Measurements from ENCODE around the gene DOP1B. TPM values are rescaled to one million over a fixed set of nuclear protein-coding genes. Genes with fewer than 3 reads are reported as not detected.

The DOP1B gene
- total RNA-seq, 1 experiment from 2014 or later, result 16.5 TPM

GRCh38 chr21:36200081-36200561 lies 43.5 kb downstream of the DOP1B start:
- intact Hi-C loops (cut with micrococcal nuclease; ENCODE audit: unreplicated experiment), result no loop called here
- BruUV-seq (replicated peaks), result no TSS peak
- no peak for TF ChIP-seq EZH2 (IDR thresholded peaks at IDR 0.05; ENCODE audit: borderline replicate concordance, low read depth, low read length, poor library complexity, severe bottlenecking)
- no peak for TF ChIP-seq CTCF (conservative IDR thresholded peaks at IDR 0.05; ENCODE audit: low read depth, low read length)
- ChIA-PET CTCF (no interaction called here), POLR2A (ENCODE audit: low non-redundant PET) (no interaction called here)
- Histone ChIP-seq H3K4me1 (ENCODE audit: insufficient read depth, low read length, poor library complexity, severe bottlenecking) (no peaks in the 10 kb centered on the region), H3K4me3 (ENCODE audit: low read depth, low read length, poor library complexity, severe bottlenecking) (no peak overlapping the region), H3K27ac (ENCODE audit: low read depth, low read length, poor library complexity, severe bottlenecking) (no peak overlapping the region), H3K9me3 (ENCODE audit: low read depth, low read length, poor library complexity, severe bottlenecking) (no peaks in the 10 kb centered on the region), H3K36me3 (ENCODE audit: insufficient read depth, low read length, poor library complexity, severe bottlenecking) (no peaks in the 10 kb centered on the region), H3K27me3 (replicated peaks; ENCODE audit: insufficient read depth, low read depth, low read length, poor library complexity) (no peaks in the 10 kb centered on the region)
- DNase-seq (ENCODE audit: low spot score), result no peak

GRCh38 chr21:36202726-36203602 lies 46.3 kb downstream of the DOP1B start:
- no peaks in the 10 kb centered on the region for H3K27me3 ChIP-seq (replicated peaks; ENCODE audit: insufficient read depth, low read depth, low read length, poor library complexity)
- no peak for DNase-seq (ENCODE audit: low spot score)
- no peak overlapping the region for H3K4me3 ChIP-seq (ENCODE audit: low read depth, low read length, poor library complexity, severe bottlenecking)
- H3K4me1 ChIP-seq (ENCODE audit: insufficient read depth, low read length, poor library complexity, severe bottlenecking), result no peaks in the 10 kb centered on the region
- TF ChIP-seq CTCF (conservative IDR thresholded peaks at IDR 0.05; ENCODE audit: low read depth, low read length) (no peak), EZH2 (IDR thresholded peaks at IDR 0.05; ENCODE audit: borderline replicate concordance, low read depth, low read length, poor library complexity, severe bottlenecking) (no peak)
- ChIA-PET CTCF (no interaction called here), POLR2A (ENCODE audit: low non-redundant PET) (interaction anchor here (0.7 kb wide), 1 partner anchor 16 kb away, joined by 3 read pairs; no protein-coding TSS in a partner anchor)
- BruUV-seq (replicated peaks), result no TSS peak
- H3K36me3 ChIP-seq (ENCODE audit: insufficient read depth, low read length, poor library complexity, severe bottlenecking), result no peaks in the 10 kb centered on the region
- intact Hi-C loops (cut with micrococcal nuclease; ENCODE audit: unreplicated experiment), result no loop called here
- H3K9me3 ChIP-seq (ENCODE audit: low read depth, low read length, poor library complexity, severe bottlenecking), result no peaks in the 10 kb centered on the region
- H3K27ac ChIP-seq (ENCODE audit: low read depth, low read length, poor library complexity, severe bottlenecking), result no peak overlapping the region

GRCh38 chr21:36203603-36203889 lies 46.9 kb downstream of the DOP1B start:
- no peaks in the 10 kb centered on the region for H3K36me3 ChIP-seq (ENCODE audit: insufficient read depth, low read length, poor library complexity, severe bottlenecking)
- H3K4me3 ChIP-seq (ENCODE audit: low read depth, low read length, poor library complexity, severe bottlenecking), result no peak overlapping the region
- no TSS peak for BruUV-seq (replicated peaks)
- H3K27ac ChIP-seq (ENCODE audit: low read depth, low read length, poor library complexity, severe bottlenecking), result no peak overlapping the region
- no peaks in the 10 kb centered on the region for H3K9me3 ChIP-seq (ENCODE audit: low read depth, low read length, poor library complexity, severe bottlenecking)
- intact Hi-C loops (cut with micrococcal nuclease; ENCODE audit: unreplicated experiment), result no loop called here
- DNase-seq (ENCODE audit: low spot score), result no peak
- ChIA-PET POLR2A (ENCODE audit: low non-redundant PET) (interaction anchor here (0.7 kb wide), 1 partner anchor 16 kb away, joined by 3 read pairs; no protein-coding TSS in a partner anchor), CTCF (interaction anchor here (0.6 kb wide), 1 partner anchor 57 kb away, joined by 3 read pairs; no protein-coding TSS in a partner anchor)
- no peak for TF ChIP-seq EZH2 (IDR thresholded peaks at IDR 0.05; ENCODE audit: borderline replicate concordance, low read depth, low read length, poor library complexity, severe bottlenecking)
- no peak for TF ChIP-seq CTCF (conservative IDR thresholded peaks at IDR 0.05; ENCODE audit: low read depth, low read length)
- no peaks in the 10 kb centered on the region for H3K4me1 ChIP-seq (ENCODE audit: insufficient read depth, low read length, poor library complexity, severe bottlenecking)
- H3K27me3 ChIP-seq (replicated peaks; ENCODE audit: insufficient read depth, low read depth, low read length, poor library complexity), result no peaks in the 10 kb centered on the region

Measured in A673 (cell line).